GM19324 (cell line): ENCODE results near the gene SARNP.

ENCODE experiments used
- ATAC-seq: cut with Tn5 transposase; IDR thresholded peaks from one replicate; pipeline ENCODE4 v1.9.1; 2021; ENCODE audit warnings: mild to moderate bottlenecking, moderate library complexity; ENCODE audit not compliant: unreplicated experiment, low FRiP score

Gene SARNP

GRCh38 chr12:55715169-55715764, 102.3 kb downstream of the SARNP start:
- ATAC-seq, result no peak

GRCh38 chr12:55713721-55714120, 103.8 kb downstream of the SARNP start:
- ATAC-seq, result no peak

GRCh38 chr12:55712700-55713415, 104.7 kb downstream of the SARNP start:
- ATAC-seq, result no peak

GRCh38 chr12:55711786-55712553, 105.6 kb downstream of the SARNP start:
- ATAC-seq, result no peak

- no peak for ATAC-seq
Measured at GRCh38 chr12:55708695-55709233, 108.8 kb downstream of the SARNP start.

- no peak for ATAC-seq
Measured at GRCh38 chr12:55707841-55708694, 109.5 kb downstream of the SARNP start, which contains the start of gene ITGA7. ITGA7 (minus strand) TSS chr12:55707904; CDS start chr12:55707682, 222 bp downstream.
